GM12878 (cell line): ENCODE results near the gene NT5C2.

Experiments used
- CBX5 ChIP-seq: sonication (generic); IDR thresholded peaks from 2 replicates; pipeline ENCODE4 v1.6.1; 2016; ENCODE audit warnings: low read depth, moderate library complexity, mild to moderate bottlenecking, inconsistent platforms
- CTCF ChIP-seq, 3 experiments: IDR thresholded peaks in 2 of 3; conservative IDR thresholded peaks in 1 of 3; 2 replicates each; pipeline ENCODE4 v1.5.1; 2011; ENCODE audit warnings: low read depth in 3 of 3, low read length in 3 of 3, mild to moderate bottlenecking in 3 of 3, control low read depth in 2 of 3, moderate library complexity in 2 of 3, inconsistent platforms in 1 of 3, mixed read lengths in 1 of 3; ENCODE audit not compliant: control insufficient read depth in 2 of 3, insufficient read depth in 1 of 3; ENCODE audit errors: extremely low read depth in 1 of 3
- E2F4 ChIP-seq: IDR thresholded peaks from 2 replicates; pipeline ENCODE4 v1.6.1; 2012; ENCODE audit warnings: low read depth, low read length, improper control_type of control experiment
- EGR1 ChIP-seq, 2 experiments: IDR thresholded peaks; 1 replicate in 1 of 2; 2 replicates in 1 of 2; pipeline ENCODE4 v1.6.1; 2011 to 2012; ENCODE audit warnings: low read depth in 2 of 2, low read length in 2 of 2, borderline replicate concordance in 1 of 2, mild to moderate bottlenecking in 1 of 2, moderate library complexity in 1 of 2
- FOS ChIP-seq: IDR thresholded peaks from 3 replicates; pipeline ENCODE4 v1.6.1; 2011; ENCODE audit warnings: borderline replicate concordance; ENCODE audit not compliant: insufficient read length; ENCODE audit errors: extremely low read depth
- GABPA ChIP-seq: IDR thresholded peaks from 2 replicates; pipeline ENCODE4 v1.6.1; 2014; ENCODE audit warnings: antibody characterized with exemption, low read depth, mild to moderate bottlenecking, inconsistent platforms
- HDGF ChIP-seq: fragments of 450-650 bp; IDR thresholded peaks from 2 replicates; pipeline ENCODE4 v1.6.1; 2016; ENCODE audit warnings: antibody characterized with exemption
- MYC ChIP-seq: IDR thresholded peaks from 2 replicates; pipeline ENCODE4 v1.6.1; 2011; ENCODE audit warnings: mild to moderate bottlenecking, low read length, moderate library complexity, inconsistent platforms; ENCODE audit not compliant: insufficient read depth, insufficient replicate concordance, insufficient read length, severe bottlenecking
- NRF1 ChIP-seq: conservative IDR thresholded peaks from 2 replicates; pipeline ENCODE4 v1.6.1; 2011; ENCODE audit warnings: mild to moderate bottlenecking, low read depth, low read length, improper control_type of control experiment
- POLR2A ChIP-seq: IDR thresholded peaks from 2 replicates; pipeline ENCODE4 v1.6.1; 2011; ENCODE audit warnings: low read depth, mild to moderate bottlenecking, low read length
- POLR2AphosphoS5 ChIP-seq: IDR thresholded peaks from 2 replicates; pipeline ENCODE4 v1.6.1; 2011; ENCODE audit warnings: mild to moderate bottlenecking, low read length, inconsistent platforms
- ZNF274 ChIP-seq: IDR thresholded peaks from one replicate; pipeline ENCODE4 v1.8.0; 2011; ENCODE audit not compliant: insufficient read length, insufficient read depth
- TF ChIP-seq, protein P1 (sequence below): IDR thresholded peaks from 2 replicates; pipeline ENCODE4 v1.6.1; 2012; ENCODE audit warnings: low read depth, low read length, improper control_type of control experiment
- TF ChIP-seq, protein P2 (sequence below): fragments of 450-650 bp; IDR thresholded peaks from 2 replicates; pipeline ENCODE4 v1.6.1; 2017; ENCODE audit warnings: borderline replicate concordance

DNA sequence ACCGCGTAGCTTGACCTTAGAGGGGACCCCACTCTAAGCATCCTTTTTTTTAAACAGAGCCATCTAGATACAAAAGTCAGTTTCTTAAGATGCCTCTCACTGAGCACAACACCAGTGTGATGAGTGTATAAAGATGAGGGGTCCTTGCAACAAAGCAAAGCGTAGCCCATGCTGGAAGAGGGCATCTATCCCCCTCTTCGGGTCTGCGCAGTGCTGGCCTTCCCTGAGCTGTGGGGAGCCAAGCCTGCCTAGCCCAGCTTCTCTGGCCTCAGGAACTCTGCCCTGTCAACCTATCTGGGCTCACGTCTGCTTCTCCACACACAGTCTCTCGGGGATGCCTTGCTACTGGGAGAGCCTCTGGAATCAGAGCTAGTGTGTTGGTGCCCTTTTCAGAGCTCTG is 114.0 kb downstream of the NT5C2 start:
- TF ChIP-seq CTCF (IDR thresholded peaks at IDR 0.05 in 2 of 3, conservative IDR thresholded peaks at IDR 0.05 in 1 of 3; ENCODE audit: control insufficient read depth in 2 of 3, extremely low read depth in 1 of 3, insufficient read depth in 1 of 3, low read depth in 3 of 3, low read length in 3 of 3) (no peak), POLR2AphosphoS5 (no peak), FOS (no peak), E2F4 (no peak), ZNF274 (no peak), HDGF (no peak), EGR1 (IDR thresholded peaks at IDR 0.05; ENCODE audit: borderline replicate concordance in 1 of 2, low read depth in 2 of 2, low read length in 2 of 2) (no peak), POLR2A (no peak), GABPA (no peak), NRF1 (no peak), CBX5 (no peak), MYC (no peak)
- TF ChIP-seq, protein P1, sequence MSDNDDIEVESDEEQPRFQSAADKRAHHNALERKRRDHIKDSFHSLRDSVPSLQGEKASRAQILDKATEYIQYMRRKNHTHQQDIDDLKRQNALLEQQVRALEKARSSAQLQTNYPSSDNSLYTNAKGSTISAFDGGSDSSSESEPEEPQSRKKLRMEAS = no peak
- TF ChIP-seq, protein P2, sequence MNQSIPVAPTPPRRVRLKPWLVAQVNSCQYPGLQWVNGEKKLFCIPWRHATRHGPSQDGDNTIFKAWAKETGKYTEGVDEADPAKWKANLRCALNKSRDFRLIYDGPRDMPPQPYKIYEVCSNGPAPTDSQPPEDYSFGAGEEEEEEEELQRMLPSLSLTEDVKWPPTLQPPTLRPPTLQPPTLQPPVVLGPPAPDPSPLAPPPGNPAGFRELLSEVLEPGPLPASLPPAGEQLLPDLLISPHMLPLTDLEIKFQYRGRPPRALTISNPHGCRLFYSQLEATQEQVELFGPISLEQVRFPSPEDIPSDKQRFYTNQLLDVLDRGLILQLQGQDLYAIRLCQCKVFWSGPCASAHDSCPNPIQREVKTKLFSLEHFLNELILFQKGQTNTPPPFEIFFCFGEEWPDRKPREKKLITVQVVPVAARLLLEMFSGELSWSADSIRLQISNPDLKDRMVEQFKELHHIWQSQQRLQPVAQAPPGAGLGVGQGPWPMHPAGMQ = no peak
